GM11168 (cell line): ENCODE data around the gene XRCC2.

ENCODE experiments used
- in situ Hi-C: fragments of 300-500 bp; cut with MboI; formaldehyde crosslinking; loops from one replicate; pipeline ENCODE4 v1.12.0; 2022; ENCODE audit warnings: low sequenced_read_pairs; ENCODE audit not compliant: unreplicated experiment

XRCC2 gene

GRCh38 chr7:152619027-152619739 lies 56.8 kb downstream of the XRCC2 start:
- in situ Hi-C loops = no loop called here

GRCh38 chr7:152618427-152618826 lies 57.5 kb downstream of the XRCC2 start:
- in situ Hi-C loops = no loop called here

DNA sequence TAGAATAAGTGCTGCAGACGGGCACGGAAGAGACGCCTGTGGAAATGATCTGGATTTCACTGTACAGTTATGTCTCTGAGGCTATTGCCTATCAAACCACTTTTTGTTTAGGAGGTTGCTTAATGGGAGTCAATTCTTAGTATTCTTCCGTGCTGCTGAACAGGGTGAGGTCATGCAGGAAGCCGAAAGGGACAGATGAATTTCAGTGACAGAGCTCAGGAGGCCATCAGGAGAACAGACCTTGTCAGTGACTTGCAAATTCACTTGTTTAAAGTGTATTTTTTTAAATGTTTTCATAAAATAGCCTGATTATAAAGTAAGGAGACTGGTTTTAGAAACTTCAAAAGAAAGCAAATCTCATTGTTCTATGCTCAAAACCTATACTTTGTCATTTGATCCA lies 58.9 kb downstream of the XRCC2 start:
- in situ Hi-C loops = no loop called here

DNA sequence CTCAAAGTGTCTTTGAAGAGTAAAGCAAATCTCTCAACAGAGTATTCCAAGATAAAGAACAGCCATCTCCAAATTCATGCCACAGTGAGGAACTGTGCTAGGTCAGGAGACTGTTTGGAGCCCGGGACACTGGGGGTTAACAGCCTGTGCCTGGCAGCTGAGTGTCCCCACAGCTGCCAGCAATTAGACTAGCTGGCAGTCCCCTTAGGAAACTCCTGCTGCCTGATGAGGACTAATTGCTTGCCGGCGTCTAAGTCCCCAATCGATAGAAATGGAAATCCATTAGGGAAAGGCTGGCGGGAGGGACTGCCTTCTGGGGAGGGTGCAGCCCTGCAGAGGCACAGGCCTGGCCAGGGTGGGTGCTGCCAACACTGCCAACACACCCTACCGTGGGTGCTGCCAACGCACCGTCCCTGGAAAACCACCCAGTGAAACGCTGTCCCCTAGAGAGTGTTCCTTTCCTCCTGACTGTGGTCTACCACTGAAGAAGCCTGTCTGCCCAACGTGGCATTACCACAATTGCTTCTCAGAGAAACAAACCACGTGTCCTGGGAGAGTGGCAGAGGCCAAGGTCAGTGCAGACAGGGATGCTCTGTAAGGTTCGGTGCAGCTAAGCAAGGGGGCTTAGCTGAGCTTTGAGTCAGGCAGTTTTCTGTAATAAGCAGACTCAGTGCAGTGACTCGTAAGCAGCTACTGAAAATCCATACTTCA lies 60.8 kb downstream of the XRCC2 start:
- in situ Hi-C loops = no loop called here

- in situ Hi-C loops = no loop called here
These were observed 67.3 kb downstream of the XRCC2 start for GRCh38 chr7:152608656-152609055.

GRCh38 chr7:152608208-152608607 lies 67.7 kb downstream of the XRCC2 start:
- in situ Hi-C loops = no loop called here

DNA sequence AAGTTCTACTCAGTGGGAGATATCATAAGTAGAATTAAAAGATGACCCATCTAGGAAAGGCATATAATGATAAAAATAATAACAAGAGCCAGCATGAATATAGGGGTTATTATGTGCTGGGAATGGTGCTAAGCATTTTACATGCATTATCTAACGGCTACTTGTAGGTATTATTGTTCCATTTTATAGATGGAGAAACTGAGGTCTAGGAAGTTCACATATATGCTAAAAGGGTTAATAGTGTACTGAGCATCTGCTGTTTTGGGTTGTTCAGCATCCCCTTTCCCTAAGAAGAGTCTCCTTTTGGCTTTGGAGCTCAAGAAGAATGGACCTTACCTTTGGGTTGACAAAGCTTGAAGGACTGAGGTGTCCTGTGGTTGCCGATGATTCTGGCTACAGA lies 68.9 kb downstream of the XRCC2 start:
- in situ Hi-C loops = no loop called here

DNA sequence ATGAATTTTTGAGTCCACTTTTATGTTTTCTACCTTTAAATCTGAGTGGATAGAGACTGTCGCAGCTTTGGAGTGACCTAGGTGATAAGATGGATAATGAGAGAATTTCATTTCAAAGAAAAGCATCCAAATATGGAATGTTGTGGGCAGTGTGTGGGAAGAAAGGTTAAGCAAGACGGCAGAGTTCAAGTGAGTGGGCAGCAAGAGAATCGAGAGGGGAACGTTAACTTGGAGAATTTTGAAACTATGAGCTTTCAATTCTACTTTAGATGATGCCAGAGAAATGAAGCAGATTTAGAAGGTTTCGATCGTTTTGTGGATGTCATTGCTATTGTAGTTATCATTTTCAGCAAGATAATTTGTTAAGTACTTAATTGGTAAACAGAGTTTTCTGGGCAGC lies 73.0 kb downstream of the XRCC2 start:
- in situ Hi-C loops = no loop called here

DNA sequence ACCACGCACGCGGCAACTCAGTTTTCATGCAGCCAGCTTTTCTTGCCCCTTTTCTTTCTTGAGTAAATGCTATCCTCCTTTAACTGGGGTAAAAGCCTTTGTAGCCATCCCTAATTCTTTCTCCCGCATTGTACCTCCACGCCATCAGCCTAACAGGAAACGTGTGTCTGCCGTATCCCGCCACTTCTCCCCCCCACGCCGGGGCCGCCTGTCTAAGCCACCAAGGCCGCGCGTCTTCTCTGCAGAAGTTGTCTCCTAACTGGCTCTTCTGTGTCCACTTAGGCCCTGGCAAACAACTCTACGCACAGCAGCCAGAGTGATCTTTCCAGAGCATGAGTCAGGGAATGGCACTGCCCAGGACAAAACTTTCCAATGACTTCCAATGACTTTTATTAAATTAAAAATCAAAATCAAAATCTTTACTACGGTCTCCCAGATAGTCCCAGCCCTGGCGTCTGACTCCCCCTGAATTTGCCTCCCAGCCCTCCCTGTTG lies 74.6 kb downstream of the XRCC2 start:
- in situ Hi-C loops = no loop called here

DNA sequence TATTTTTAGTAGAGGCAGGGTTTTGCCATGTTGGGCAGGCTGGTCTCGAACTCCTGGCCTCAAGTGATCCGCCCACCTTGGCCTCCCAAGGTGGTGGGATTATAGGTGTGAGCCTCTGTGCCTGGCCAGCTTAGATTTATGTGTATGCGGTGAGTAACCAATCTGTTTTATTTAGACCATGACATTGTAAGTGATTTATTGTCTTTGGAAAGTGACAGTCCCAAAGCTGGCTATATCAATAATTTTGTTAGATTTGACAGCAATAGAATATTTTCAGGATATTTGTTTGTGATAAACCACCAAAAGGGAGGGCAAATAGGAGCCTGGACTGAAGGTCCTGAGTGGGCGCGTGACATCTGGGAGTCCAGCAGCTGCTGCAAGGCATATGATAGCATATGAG lies 75.7 kb downstream of the XRCC2 start:
- in situ Hi-C loops = no loop called here

DNA sequence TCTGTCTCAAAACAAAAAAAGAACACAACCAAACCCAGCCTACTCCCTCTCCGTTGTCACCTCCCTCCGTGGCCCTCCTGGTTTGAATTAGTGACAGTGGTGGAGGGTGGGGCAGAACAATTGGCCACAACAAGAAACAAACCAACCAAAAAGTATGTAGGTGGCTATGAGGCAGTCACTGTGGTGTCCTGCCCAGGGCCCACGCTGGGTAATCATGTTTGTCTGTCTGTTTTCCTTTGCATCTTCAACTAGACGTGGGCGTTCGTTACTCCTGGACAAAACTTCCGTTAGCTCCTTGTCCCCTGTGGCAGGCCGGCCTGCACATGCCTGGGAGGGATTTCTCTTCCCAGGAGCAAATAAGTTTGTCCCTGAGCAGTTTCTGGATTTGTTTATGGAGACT lies 78.4 kb downstream of the XRCC2 start:
- in situ Hi-C loops = no loop called here

- in situ Hi-C loops = no loop called here
These were observed 79.1 kb downstream of the XRCC2 start for GRCh38 chr7:152596824-152597223.
